Esophagus muscularis mucosa (tissue), 4 donors: Measurements from ENCODE around the gene SETD5.

Source experiments
- CTCF ChIP-seq, 3 experiments: fragments of 200-600 bp in 2 of 3; fragments of 450-650 bp in 1 of 3; sonication (generic) in 2 of 3; IDR thresholded peaks; one replicate each; pipeline ENCODE4 v1.5.1; 2017 to 2019; ENCODE audit warnings: antibody characterized with exemption in 3 of 3, mild to moderate bottlenecking in 2 of 3, moderate library complexity in 1 of 3
- EP300 ChIP-seq: sonication (generic); formaldehyde crosslinking; IDR thresholded peaks from one replicate; pipeline ENCODE4 v1.6.1; 2017; ENCODE audit warnings: antibody characterized with exemption
- POLR2A ChIP-seq: fragments of 450-650 bp; IDR thresholded peaks from one replicate; pipeline ENCODE4 v1.6.1; 2017; ENCODE audit warnings: antibody characterized with exemption, moderate library complexity, mild to moderate bottlenecking, low read depth

GRCh38 chr3:9396632-9397331 lies 633 bp upstream of the SETD5 start:
- TF ChIP-seq CTCF (IDR thresholded peaks at IDR 0.05) = no peak
- TF ChIP-seq POLR2A = no peak
- no peak for TF ChIP-seq EP300
